Sigmoid colon (tissue), 4 donors: Measurements from ENCODE around the gene MCRS1.

Experiments
- CTCF ChIP-seq, 4 experiments: fragments of 450-650 bp in 3 of 4; fragments of 200-600 bp in 1 of 4; IDR thresholded peaks; one replicate each; pipeline ENCODE4 v1.5.1; 2016 to 2019; ENCODE audit warnings: antibody characterized with exemption in 4 of 4, mild to moderate bottlenecking in 3 of 4, moderate library complexity in 2 of 4
- EP300 ChIP-seq, 4 donors: sonication (generic); formaldehyde crosslinking; IDR thresholded peaks; one replicate each; pipeline ENCODE4 v1.6.1; 2017; ENCODE audit warnings: antibody characterized with exemption in 4 of 4

- no peak for TF ChIP-seq CTCF (IDR thresholded peaks at IDR 0.05)
- no peak for TF ChIP-seq EP300 (IDR thresholded peaks at IDR 0.05)
These were observed 21.0 kb upstream of the MCRS1 start for GRCh38 chr12:49588721-49589516.
